Measurements from ENCODE around the gene ASGR1.

The ASGR1 gene

GRCh38 chr17:7179317-7180254, at the start of gene ASGR1:
ASGR1 (minus strand) TSS chr17:7179370; CDS start chr17:7178563, 807 bp downstream.
- no peak for DNase-seq

DNA sequence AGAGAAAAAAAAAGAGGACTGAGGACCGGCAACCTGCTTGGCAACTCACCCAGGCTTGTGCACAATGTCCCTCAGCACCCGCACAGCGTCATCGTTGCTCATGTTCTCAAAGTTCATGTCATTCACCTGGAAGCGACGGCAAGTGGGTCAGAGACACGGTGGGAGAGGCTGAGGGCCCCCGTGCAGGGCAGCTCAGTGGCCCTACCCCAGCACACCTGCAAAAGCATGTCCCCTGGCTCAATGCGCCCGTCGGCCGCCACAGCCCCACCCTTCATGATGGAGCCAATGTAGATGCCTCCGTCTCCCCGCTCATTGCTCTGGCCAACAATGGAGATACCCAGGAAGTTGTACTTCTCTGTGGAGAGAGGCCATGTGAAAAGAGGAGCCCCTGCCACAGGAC, 49.8 kb upstream of the ASGR1 start:
- no peak for DNase-seq

- DNase-seq, result no peak
Observed at GRCh38 chr17:7226721-7227710, 47.8 kb upstream of the ASGR1 start.

GRCh38 chr17:7225711-7226331, 46.7 kb upstream of the ASGR1 start:
- DNase-seq, result no peak

DNA sequence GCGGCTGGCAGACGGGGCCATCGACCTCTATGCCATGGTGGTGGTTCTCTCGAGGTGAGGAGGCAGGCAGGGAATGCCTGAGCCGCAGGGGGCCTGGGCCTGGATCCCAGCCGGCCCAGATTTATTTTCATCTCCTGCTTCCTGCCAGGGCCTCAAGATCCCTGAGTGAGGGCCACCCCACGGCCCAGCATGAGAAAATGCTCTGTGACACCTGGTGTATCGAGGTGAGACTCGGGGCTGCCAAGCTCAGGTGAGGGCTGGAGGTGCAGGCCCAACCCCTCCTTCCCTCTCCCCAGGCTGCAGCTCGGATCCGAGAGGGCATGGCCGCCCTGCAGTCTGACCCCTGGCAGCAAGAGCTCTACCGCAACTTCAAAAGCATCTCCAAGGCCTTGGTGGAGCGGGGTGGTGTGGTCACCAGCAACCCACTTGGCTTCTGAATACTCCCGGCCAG, 45.5 kb upstream of the ASGR1 start:
- DNase-seq, result no peak

- no peak for DNase-seq
Observed at GRCh38 chr17:7224110-7224509, 44.9 kb upstream of the ASGR1 start.

DNA sequence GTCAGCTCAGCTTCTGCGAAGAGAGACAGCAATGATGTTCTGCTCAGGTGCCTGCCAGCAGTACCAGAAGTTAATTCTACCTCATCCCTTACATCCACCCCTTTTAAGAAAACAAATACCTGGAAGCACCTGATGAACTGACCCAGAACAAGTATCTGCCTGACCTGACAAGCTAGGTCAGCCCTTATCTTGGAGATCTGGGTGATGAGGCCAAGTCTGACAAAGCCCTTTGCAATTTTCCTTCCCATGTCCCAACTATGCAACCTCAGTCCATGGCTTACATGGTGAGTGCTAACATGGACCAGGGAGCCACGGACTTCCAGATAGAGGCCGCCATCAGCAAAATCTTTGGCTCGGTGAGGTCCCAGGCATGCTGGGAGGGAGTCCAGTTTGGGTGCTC, 44.2 kb upstream of the ASGR1 start:
- no peak for DNase-seq

GRCh38 chr17:7222972-7223292, 43.8 kb upstream of the ASGR1 start:
- no peak for DNase-seq

DNA sequence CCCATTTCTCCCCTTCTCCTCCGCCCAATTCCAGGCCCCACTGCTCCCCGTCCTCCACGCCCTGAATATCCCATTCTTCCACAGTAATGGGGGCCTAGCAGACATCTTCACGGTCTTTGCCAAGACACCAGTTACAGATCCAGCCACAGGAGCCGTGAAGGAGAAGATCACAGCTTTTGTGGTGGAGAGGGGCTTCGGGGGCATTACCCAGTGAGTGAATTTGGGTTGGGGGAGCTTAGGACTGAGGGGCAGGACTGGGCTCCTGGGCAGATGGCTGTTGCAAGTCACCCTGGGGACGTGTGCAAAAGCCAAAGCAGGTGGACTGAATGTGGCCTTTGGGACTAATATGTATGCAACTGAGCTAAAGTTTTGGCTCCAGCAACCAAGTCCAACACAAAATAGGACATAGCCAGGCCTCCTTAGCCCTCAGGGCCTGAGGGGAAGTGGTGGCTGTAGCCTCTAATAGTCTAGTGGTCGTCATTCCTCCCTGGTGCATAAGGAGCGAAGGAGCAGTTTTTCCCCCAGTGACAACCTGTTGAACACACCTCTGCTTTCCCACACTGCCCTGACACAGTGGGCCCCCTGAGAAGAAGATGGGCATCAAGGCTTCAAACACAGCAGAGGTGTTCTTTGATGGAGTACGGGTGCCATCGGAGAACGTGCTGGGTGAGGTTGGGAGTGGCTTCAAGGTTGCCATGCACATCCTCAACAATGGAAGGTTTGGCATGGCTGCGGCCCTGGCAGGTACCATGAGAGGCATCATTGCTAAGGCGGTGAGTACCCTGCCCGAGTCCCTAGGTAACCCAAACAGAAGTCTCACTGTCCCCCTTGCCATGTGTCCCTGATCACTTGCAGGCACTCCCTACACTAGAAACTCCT, 43.2 kb upstream of the ASGR1 start:
- DNase-seq, result no peak

GRCh38 chr17:7221278-7222092, 42.3 kb upstream of the ASGR1 start:
- no peak for DNase-seq

GRCh38 chr17:7220593-7221277, 41.6 kb upstream of the ASGR1 start:
- DNase-seq, result no peak

DNA sequence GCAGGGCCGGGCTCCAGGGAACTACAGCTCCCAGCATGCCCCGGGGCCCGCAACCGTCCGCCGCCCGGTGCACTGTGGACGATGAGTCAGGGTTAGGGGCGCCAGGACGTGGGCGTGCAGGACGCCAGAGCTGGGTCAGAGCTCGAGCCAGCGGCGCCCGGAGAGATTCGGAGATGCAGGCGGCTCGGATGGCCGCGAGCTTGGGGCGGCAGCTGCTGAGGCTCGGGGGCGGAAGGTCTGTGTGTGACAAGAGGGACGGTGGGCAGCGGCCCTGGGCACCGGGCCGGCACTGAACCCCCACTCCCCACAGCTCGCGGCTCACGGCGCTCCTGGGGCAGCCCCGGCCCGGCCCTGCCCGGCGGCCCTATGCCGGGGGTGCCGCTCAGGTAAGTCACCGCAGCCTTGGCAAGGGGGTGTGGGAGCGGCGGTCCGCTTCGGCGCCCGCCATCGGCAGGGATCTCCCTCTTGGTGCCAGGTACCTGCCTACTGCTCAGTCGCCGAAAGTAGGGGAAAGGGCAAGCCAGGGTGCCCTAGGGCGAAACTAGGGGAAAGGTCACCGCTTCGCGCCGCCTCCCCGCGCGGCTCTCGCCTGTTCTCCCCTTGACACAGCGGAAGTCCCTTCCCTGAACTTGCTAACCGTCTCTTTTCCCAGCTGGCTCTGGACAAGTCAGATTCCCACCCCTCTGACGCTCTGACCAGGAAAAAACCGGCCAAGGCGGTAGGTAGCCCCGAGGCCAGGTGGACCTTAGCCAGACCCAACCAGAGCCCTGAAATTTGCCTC, 40.8 kb upstream of the ASGR1 start, which contains the start of the genes ACADVL and DLG4:
ACADVL (plus strand) TSS at position 127 of the 781 bp plus-strand sequence; CDS start at position 174, 47 bp downstream.
DLG4 (minus strand) TSS at position 25 of the 781 bp plus-strand sequence.
- DNase-seq, result peak; percentile 83

DNA sequence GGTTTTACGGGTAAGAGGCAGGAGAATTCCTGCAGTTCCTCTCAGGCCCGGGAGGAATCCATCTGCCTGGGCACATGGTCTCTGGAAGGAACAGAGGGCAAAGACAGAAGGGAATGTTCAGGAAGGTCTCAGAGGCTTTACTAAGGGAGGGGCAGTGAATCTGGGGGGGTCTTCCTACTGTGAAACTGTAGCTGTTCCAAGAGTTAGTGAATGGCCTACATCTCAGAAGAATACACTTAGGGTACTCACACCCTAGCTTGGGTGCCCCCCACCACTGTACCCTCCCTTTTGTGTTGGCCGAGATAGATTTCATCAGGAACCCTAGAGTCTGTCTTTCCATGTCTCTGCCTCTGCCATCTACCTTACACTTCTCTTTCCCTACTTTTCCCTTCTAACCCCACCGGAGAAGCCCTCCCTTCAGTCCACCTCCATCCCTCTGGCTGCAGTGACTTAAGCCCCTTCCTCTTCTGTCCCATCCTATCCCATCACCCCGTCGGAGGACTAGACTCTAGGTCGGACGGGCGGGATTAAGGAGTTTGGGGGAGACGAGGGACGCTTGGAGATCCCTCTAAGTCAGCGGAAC, 40.1 kb upstream of the ASGR1 start:
- no peak for DNase-seq

DNA sequence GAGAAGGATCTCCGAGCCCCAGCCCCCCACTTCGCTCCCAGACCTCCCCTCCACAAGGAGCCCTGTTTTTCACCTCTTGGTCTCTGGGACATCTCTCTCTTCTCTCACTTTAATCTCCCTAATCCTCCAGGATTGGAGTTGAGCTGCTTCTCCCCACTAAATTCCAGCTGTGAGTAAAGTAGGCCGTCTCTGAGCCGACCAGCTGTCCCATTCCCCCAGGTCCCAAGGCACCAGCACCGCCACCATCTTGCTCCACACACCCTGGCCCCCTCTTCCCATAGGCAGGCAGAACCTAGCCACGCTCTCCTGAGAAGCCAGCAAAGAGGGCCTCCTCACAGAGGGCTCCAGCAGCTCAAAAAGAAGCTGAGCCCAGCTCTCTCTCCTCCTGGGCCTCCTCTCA, 39.6 kb upstream of the ASGR1 start:
- DNase-seq, result no peak

GRCh38 chr17:7218166-7218565, 39.0 kb upstream of the ASGR1 start:
- no peak for DNase-seq

DNA sequence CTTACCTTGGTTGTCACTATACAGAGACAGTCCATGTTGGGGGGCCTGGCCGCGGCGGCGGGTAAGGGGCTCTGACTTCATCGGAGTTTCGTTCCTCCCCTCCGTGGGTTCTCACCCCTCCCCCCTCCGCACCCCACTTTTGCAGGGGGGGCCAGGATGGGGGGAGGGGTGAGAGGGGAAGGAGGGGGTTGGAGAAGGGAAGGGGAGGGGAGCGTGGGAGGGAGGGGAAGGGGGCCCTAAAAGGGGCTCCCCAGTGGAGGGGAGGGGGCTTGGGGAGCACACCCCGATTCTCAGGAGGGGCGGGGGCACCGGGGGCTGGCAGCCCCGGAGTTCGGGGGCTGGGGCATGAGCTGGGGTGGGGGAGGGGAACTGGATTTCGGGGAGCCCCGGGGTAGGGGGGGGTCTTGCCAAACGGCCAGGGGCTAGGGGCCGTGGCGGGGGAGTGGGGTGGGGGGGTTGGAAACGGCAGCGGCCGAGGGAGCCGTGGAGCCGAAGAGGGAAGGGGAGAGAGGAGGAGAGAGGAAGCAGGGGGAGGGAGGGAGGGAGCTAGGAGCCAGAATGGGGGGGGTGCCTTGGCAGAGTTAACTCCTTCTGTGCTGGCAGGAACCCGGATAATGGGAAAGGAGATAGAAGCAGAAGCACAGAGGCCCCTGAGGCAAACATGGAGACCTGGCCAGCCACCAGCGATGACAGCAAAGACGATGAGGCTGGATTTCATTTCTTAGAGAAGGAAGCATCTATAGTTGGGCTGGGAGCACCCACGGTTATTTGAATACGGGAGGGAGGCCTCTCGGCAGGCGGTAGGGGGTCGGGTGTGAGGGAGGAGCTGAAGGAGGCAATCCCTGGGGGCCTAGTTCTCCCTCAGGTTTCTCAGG, 38.2 kb upstream of the ASGR1 start:
- DNase-seq, result no peak

DNA sequence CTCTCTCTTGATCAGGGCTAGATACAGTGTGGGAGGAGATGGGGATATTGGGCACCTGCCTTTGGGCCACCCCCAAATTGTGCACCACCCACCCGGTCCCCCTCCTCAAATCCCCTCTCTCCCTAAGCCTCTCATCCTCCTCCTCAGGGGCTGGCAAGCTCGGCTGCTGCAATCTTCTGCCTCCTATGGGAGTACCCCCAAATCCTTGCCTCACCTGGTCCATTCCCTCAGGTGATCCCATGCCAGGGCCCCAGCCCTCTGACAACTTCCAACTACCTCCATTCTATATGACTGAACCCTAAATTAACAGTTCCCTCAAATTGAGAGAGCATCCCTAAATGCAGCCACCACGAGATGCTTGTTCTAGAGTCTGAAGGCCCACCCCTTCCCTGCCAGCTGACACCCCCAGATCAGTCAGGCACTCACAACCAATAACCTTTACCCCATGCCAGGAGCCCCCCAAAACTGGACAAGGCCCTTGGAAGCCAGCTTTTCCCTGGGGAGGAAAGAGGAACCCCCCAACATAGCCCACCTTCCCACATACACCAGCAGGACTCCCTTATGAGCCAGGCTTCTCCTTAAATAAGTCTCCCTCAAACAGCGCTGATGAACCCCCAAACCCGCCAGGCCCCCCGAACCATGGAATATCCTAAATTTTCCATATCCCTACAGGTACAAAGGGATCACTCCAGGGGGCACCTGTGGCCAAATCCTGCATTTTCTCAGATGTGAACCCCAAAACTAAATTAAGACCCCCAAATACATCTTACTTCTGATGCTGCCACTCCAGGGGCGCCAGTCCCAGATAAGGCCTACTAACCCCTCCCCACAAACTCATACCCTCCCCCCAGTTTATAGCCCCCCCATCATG, 37.3 kb upstream of the ASGR1 start:
- no peak for DNase-seq

Measured in GOT3 (cell line).